ENCODE data around the gene GJA4.

GJA4 gene

GRCh38 chr1:34755961-34756360 lies 36.8 kb upstream of the GJA4 start:
- H3K4me3 ChIP-seq (ENCODE audit: low read depth in 1 of 2, low read length in 2 of 2) = no peak overlapping the region
- H3K9me3 ChIP-seq (ENCODE audit: control insufficient read depth in 1 of 2, low read length in 2 of 2) = no peaks in the 10 kb centered on the region
- H3K27ac ChIP-seq (ENCODE audit: low read length) = no peak overlapping the region
- H3K36me3 ChIP-seq (ENCODE audit: control insufficient read depth in 1 of 2, insufficient read depth in 2 of 2, low read length in 2 of 2) = no peaks in the 10 kb centered on the region
- no peaks in the 10 kb centered on the region for H3K4me1 ChIP-seq (ENCODE audit: control insufficient read depth in 1 of 2, insufficient read depth in 2 of 2, low read length in 2 of 2)
- no peaks in the 10 kb centered on the region for H3K27me3 ChIP-seq (ENCODE audit: low read depth, low read length)

GRCh38 chr1:34757386-34757785 lies 35.4 kb upstream of the GJA4 start:
- Histone ChIP-seq H3K27me3 (ENCODE audit: low read depth, low read length) (no peaks in the 10 kb centered on the region), H3K27ac (ENCODE audit: low read length) (no peak overlapping the region), H3K36me3 (ENCODE audit: control insufficient read depth in 1 of 2, insufficient read depth in 2 of 2, low read length in 2 of 2) (no peaks in the 10 kb centered on the region), H3K4me3 (ENCODE audit: low read depth in 1 of 2, low read length in 2 of 2) (no peak overlapping the region), H3K9me3 (ENCODE audit: control insufficient read depth in 1 of 2, low read length in 2 of 2) (no peaks in the 10 kb centered on the region), H3K4me1 (ENCODE audit: control insufficient read depth in 1 of 2, insufficient read depth in 2 of 2, low read length in 2 of 2) (no peaks in the 10 kb centered on the region)

- Histone ChIP-seq H3K4me3 (ENCODE audit: low read depth in 1 of 2, low read length in 2 of 2) (no peak overlapping the region), H3K27me3 (ENCODE audit: low read depth, low read length) (no peaks in the 10 kb centered on the region), H3K36me3 (ENCODE audit: control insufficient read depth in 1 of 2, insufficient read depth in 2 of 2, low read length in 2 of 2) (no peaks in the 10 kb centered on the region), H3K4me1 (ENCODE audit: control insufficient read depth in 1 of 2, insufficient read depth in 2 of 2, low read length in 2 of 2) (no peaks in the 10 kb centered on the region), H3K27ac (ENCODE audit: low read length) (no peak overlapping the region), H3K9me3 (ENCODE audit: control insufficient read depth in 1 of 2, low read length in 2 of 2) (no peaks in the 10 kb centered on the region)
Measured at GRCh38 chr1:34758751-34759150, 34.0 kb upstream of the GJA4 start.

GRCh38 chr1:34759503-34760357 lies 33.1 kb upstream of the GJA4 start, which contains the start of gene GJB4:
Gene GJB4, plus strand, starts transcription at chr1:34759740. Its CDS starts 1,515 bp downstream, at chr1:34761255.
- Histone ChIP-seq H3K27me3 (ENCODE audit: low read depth, low read length) (no peaks in the 10 kb centered on the region), H3K9me3 (ENCODE audit: control insufficient read depth in 1 of 2, low read length in 2 of 2) (peaks cover 0 to 3% of the 10 kb centered on the region in 2 donors), H3K4me3 (ENCODE audit: low read depth in 1 of 2, low read length in 2 of 2) (no peak within 1 kb of the TSS), H3K36me3 (ENCODE audit: control insufficient read depth in 1 of 2, insufficient read depth in 2 of 2, low read length in 2 of 2) (no peaks in the 10 kb centered on the region), H3K4me1 (ENCODE audit: control insufficient read depth in 1 of 2, insufficient read depth in 2 of 2, low read length in 2 of 2) (no peaks in the 10 kb centered on the region), H3K27ac (ENCODE audit: low read length) (no peak within 1 kb of the TSS)

- Histone ChIP-seq H3K27ac (ENCODE audit: low read length) (no peak overlapping the region), H3K9me3 (ENCODE audit: control insufficient read depth in 1 of 2, low read length in 2 of 2) (peaks cover 0 to 5% of the 10 kb centered on the region in 2 donors), H3K4me3 (ENCODE audit: low read depth in 1 of 2, low read length in 2 of 2) (no peak overlapping the region), H3K4me1 (ENCODE audit: control insufficient read depth in 1 of 2, insufficient read depth in 2 of 2, low read length in 2 of 2) (no peaks in the 10 kb centered on the region), H3K36me3 (ENCODE audit: control insufficient read depth in 1 of 2, insufficient read depth in 2 of 2, low read length in 2 of 2) (no peaks in the 10 kb centered on the region), H3K27me3 (ENCODE audit: low read depth, low read length) (no peaks in the 10 kb centered on the region)
Measured at GRCh38 chr1:34761176-34761761, 31.5 kb upstream of the GJA4 start.

GRCh38 chr1:34761776-34762307 lies 31.0 kb upstream of the GJA4 start:
- Histone ChIP-seq H3K27me3 (ENCODE audit: low read depth, low read length) (no peaks in the 10 kb centered on the region), H3K4me1 (ENCODE audit: control insufficient read depth in 1 of 2, insufficient read depth in 2 of 2, low read length in 2 of 2) (no peaks in the 10 kb centered on the region), H3K36me3 (ENCODE audit: control insufficient read depth in 1 of 2, insufficient read depth in 2 of 2, low read length in 2 of 2) (no peaks in the 10 kb centered on the region), H3K9me3 (ENCODE audit: control insufficient read depth in 1 of 2, low read length in 2 of 2) (peaks cover 0 to 5% of the 10 kb centered on the region in 2 donors), H3K27ac (ENCODE audit: low read length) (no peak overlapping the region), H3K4me3 (ENCODE audit: low read depth in 1 of 2, low read length in 2 of 2) (no peak overlapping the region)

- Histone ChIP-seq H3K36me3 (ENCODE audit: control insufficient read depth in 1 of 2, insufficient read depth in 2 of 2, low read length in 2 of 2) (no peaks in the 10 kb centered on the region), H3K27me3 (ENCODE audit: low read depth, low read length) (no peaks in the 10 kb centered on the region), H3K4me1 (ENCODE audit: control insufficient read depth in 1 of 2, insufficient read depth in 2 of 2, low read length in 2 of 2) (no peaks in the 10 kb centered on the region), H3K9me3 (ENCODE audit: control insufficient read depth in 1 of 2, low read length in 2 of 2) (peaks cover 0 to 5% of the 10 kb centered on the region in 2 donors), H3K4me3 (ENCODE audit: low read depth in 1 of 2, low read length in 2 of 2) (no peak overlapping the region), H3K27ac (ENCODE audit: low read length) (no peak overlapping the region)
Measured at GRCh38 chr1:34762474-34763141, 30.2 kb upstream of the GJA4 start.

- Histone ChIP-seq H3K36me3 (ENCODE audit: control insufficient read depth in 1 of 2, insufficient read depth in 2 of 2, low read length in 2 of 2) (no peaks in the 10 kb centered on the region), H3K27ac (ENCODE audit: low read length) (no peak overlapping the region), H3K4me3 (ENCODE audit: low read depth in 1 of 2, low read length in 2 of 2) (no peak overlapping the region), H3K27me3 (ENCODE audit: low read depth, low read length) (no peaks in the 10 kb centered on the region), H3K4me1 (ENCODE audit: control insufficient read depth in 1 of 2, insufficient read depth in 2 of 2, low read length in 2 of 2) (no peaks in the 10 kb centered on the region), H3K9me3 (ENCODE audit: control insufficient read depth in 1 of 2, low read length in 2 of 2) (peaks cover 0 to 5% of the 10 kb centered on the region in 2 donors)
Measured at GRCh38 chr1:34763142-34763781, 29.5 kb upstream of the GJA4 start.

- Histone ChIP-seq H3K4me3 (ENCODE audit: low read depth in 1 of 2, low read length in 2 of 2) (no peak overlapping the region), H3K9me3 (ENCODE audit: control insufficient read depth in 1 of 2, low read length in 2 of 2) (peaks cover 0 to 5% of the 10 kb centered on the region in 2 donors), H3K27me3 (ENCODE audit: low read depth, low read length) (no peaks in the 10 kb centered on the region)
Measured at GRCh38 chr1:34768856-34769255, 23.9 kb upstream of the GJA4 start.

GRCh38 chr1:34770891-34771504 lies 21.8 kb upstream of the GJA4 start:
- Histone ChIP-seq H3K27me3 (ENCODE audit: low read depth, low read length) (no peaks in the 10 kb centered on the region), H3K36me3 (ENCODE audit: control insufficient read depth in 1 of 2, insufficient read depth in 2 of 2, low read length in 2 of 2) (no peaks in the 10 kb centered on the region), H3K4me3 (ENCODE audit: low read depth in 1 of 2, low read length in 2 of 2) (no peak overlapping the region), H3K9me3 (ENCODE audit: control insufficient read depth in 1 of 2, low read length in 2 of 2) (no peaks in the 10 kb centered on the region), H3K27ac (ENCODE audit: low read length) (no peak overlapping the region), H3K4me1 (ENCODE audit: control insufficient read depth in 1 of 2, insufficient read depth in 2 of 2, low read length in 2 of 2) (no peaks in the 10 kb centered on the region)

More at GRCh38 chr1:34768856-34769255, 23.9 kb upstream of the GJA4 start:
- Histone ChIP-seq H3K27ac (ENCODE audit: low read length) (no peak overlapping the region), H3K36me3 (ENCODE audit: control insufficient read depth in 1 of 2, insufficient read depth in 2 of 2, low read length in 2 of 2) (no peaks in the 10 kb centered on the region), H3K4me1 (ENCODE audit: control insufficient read depth in 1 of 2, insufficient read depth in 2 of 2, low read length in 2 of 2) (no peaks in the 10 kb centered on the region)
